Uterus (tissue), 4 donors: ENCODE results near the gene ARID1B. TPM values are rescaled to one million over a fixed set of nuclear protein-coding genes. Genes with fewer than 3 reads are reported as not detected.

ENCODE experiments used
- DNase-seq, 2 donors: peaks; one replicate each; pipeline ENCODE4 v3.0.0-alpha.2; 2019 to 2020
- H3K27ac ChIP-seq, 2 donors: fragments of 200-600 bp; sonication (generic); 1 replicate in 1 of 2; 2 replicates in 1 of 2; pipeline ENCODE4 v1.5.1; 2016 to 2018
- H3K27me3 ChIP-seq, 2 donors: fragments of 200-600 bp; sonication (generic); one replicate each; pipeline ENCODE4 v1.5.1; 2018 to 2019; ENCODE audit warnings: control low read depth in 1 of 2
- H3K36me3 ChIP-seq, 2 donors: fragments of 200-600 bp; sonication (generic); one replicate each; pipeline ENCODE4 v1.5.1; 2019; ENCODE audit warnings: control low read depth in 1 of 2
- H3K4me1 ChIP-seq, 2 donors: fragments of 200-600 bp; sonication (generic); one replicate each; pipeline ENCODE4 v1.5.1; 2018 to 2019; ENCODE audit warnings: control low read depth in 1 of 2
- H3K4me3 ChIP-seq, 2 donors: fragments of 200-600 bp; sonication (generic); 1 replicate in 1 of 2; 2 replicates in 1 of 2; pipeline ENCODE4 v1.5.1; 2018 to 2019; ENCODE audit warnings: mild to moderate bottlenecking in 1 of 2
- H3K9me3 ChIP-seq, 2 donors: fragments of 200-600 bp; sonication (generic); one replicate each; pipeline ENCODE4 v1.5.1; 2019; ENCODE audit warnings: control low read depth in 1 of 2
- POLR2A ChIP-seq, 2 donors: fragments of 450-650 bp; IDR thresholded peaks; one replicate each; pipeline ENCODE4 v1.6.1; 2016; ENCODE audit warnings: antibody characterized with exemption in 2 of 2, mild to moderate bottlenecking in 1 of 2, moderate library complexity in 1 of 2
- intact Hi-C: fragments of 100-400 bp; cut with DNase I; formaldehyde crosslinking; loops from one replicate; pipeline ENCODE4 v1.15.1; 2023; ENCODE audit warnings: low total_unique reads
- total RNA-seq, 4 donors: library from RNA; depleted of rRNA in 3 of 4; stranded (reverse); fragments of >200 nt in 3 of 4; gene quantifications; one replicate each; pipeline versions ENCODE4 v1.1.0 to v1.2.4, GENCODE V29; 2014 to 2023
- TF ChIP-seq, protein P1 (sequence below), 4 experiments: fragments of 200-600 bp in 2 of 4; fragments of 450-650 bp in 2 of 4; sonication (generic) in 2 of 4; IDR thresholded peaks; one replicate each; pipeline ENCODE4 v1.5.1; 2016 to 2019; ENCODE audit warnings: antibody characterized with exemption in 4 of 4, mild to moderate bottlenecking in 2 of 4, moderate library complexity in 1 of 4
- donor health status: DM: yes; HTN: yes; CAD: no.

ARID1B gene
- total RNA-seq, 4 donors from 2014 or later = 63.8 to 198 (median 125) TPM

DNA sequence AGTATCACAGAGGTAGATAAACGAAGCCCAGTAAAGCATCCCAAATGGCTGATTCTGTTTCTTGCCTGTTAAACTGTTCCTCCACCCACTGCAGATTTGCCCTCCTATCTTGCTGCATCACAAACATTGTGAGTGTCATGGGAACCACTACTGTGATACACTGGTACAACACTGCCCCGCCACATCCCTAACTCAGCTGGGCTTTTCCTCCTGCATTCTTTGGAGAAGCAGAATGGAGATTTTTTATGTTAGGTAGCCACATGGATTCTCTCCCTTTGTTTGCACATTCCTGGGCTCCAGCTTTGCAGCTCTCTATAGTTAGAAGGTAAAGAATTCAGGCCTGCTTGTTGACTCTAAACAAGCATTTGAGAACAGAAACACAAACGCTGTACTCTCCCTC lies 312.1 kb downstream of the ARID1B start:
- intact Hi-C loops = no loop called here
- Histone ChIP-seq H3K4me1 (peaks cover 0 to 9% of the 10 kb centered on the region in 2 donors), H3K36me3 (no peaks in the 10 kb centered on the region), H3K4me3 (no peak overlapping the region), H3K9me3 (no peaks in the 10 kb centered on the region), H3K27ac (no peak overlapping the region), H3K27me3 (no peaks in the 10 kb centered on the region)
- TF ChIP-seq, protein P1, sequence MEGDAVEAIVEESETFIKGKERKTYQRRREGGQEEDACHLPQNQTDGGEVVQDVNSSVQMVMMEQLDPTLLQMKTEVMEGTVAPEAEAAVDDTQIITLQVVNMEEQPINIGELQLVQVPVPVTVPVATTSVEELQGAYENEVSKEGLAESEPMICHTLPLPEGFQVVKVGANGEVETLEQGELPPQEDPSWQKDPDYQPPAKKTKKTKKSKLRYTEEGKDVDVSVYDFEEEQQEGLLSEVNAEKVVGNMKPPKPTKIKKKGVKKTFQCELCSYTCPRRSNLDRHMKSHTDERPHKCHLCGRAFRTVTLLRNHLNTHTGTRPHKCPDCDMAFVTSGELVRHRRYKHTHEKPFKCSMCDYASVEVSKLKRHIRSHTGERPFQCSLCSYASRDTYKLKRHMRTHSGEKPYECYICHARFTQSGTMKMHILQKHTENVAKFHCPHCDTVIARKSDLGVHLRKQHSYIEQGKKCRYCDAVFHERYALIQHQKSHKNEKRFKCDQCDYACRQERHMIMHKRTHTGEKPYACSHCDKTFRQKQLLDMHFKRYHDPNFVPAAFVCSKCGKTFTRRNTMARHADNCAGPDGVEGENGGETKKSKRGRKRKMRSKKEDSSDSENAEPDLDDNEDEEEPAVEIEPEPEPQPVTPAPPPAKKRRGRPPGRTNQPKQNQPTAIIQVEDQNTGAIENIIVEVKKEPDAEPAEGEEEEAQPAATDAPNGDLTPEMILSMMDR (IDR thresholded peaks at IDR 0.05) = no peak
- no peak for TF ChIP-seq POLR2A (IDR thresholded peaks at IDR 0.05)
- no peak for DNase-seq

DNA sequence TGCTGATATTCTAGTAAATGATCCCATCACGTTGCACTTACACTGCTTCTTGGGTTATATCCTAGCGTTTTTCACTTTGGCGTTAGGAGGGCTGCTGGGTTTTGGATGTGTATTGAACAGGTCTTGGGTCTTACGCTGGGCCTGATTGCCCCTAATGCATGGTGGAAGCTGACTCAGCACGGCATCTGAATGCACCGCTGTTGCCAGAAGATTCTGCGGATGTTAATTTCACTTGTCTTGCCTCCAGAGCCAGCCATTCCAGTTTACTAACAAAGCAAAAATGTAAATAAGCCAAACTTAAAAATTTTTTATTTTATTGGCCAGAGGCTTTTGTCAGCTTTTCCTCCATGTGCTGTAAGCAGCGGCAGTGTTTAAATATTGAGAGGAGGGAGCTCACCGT lies 312.7 kb downstream of the ARID1B start:
- no peaks in the 10 kb centered on the region for H3K27me3 ChIP-seq
- TF ChIP-seq, protein P1 (IDR thresholded peaks at IDR 0.05) = no peak
- no peak for TF ChIP-seq POLR2A (IDR thresholded peaks at IDR 0.05)
- H3K27ac ChIP-seq = no peak overlapping the region
- intact Hi-C loops = no loop called here
- no peaks in the 10 kb centered on the region for H3K9me3 ChIP-seq
- no peak for DNase-seq
- H3K36me3 ChIP-seq = no peaks in the 10 kb centered on the region
- peaks cover 0 to 9% of the 10 kb centered on the region in 2 donors for H3K4me1 ChIP-seq
- H3K4me3 ChIP-seq = no peak overlapping the region

DNA sequence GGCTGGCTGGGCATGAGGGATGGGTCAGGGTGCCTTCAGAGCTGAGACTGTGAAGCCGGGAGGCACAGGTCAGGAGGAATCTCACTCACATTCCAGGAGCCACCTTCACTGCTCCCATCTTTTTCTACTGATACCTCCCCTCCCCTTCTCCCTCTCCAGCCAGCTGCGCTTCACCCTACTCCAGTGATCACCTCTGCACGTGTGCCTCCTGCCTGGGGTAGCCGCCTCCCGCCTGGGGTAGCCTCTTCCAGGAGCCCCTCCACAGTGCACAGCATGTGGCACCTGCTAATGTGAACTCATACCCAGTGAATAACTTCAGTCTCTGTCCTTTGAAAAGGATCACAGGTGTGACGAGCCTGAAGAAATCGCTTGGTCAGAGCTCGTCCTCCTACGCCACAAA lies 313.6 kb downstream of the ARID1B start:
- intact Hi-C loops = no loop called here
- H3K9me3 ChIP-seq = no peaks in the 10 kb centered on the region
- DNase-seq = no peak
- no peaks in the 10 kb centered on the region for H3K36me3 ChIP-seq
- H3K27me3 ChIP-seq = no peaks in the 10 kb centered on the region
- H3K27ac ChIP-seq = no peak overlapping the region
- TF ChIP-seq POLR2A (IDR thresholded peaks at IDR 0.05) = no peak
- TF ChIP-seq, protein P1 (IDR thresholded peaks at IDR 0.05) = no peak
- H3K4me1 ChIP-seq = peaks cover 0 to 9% of the 10 kb centered on the region in 2 donors
- no peak overlapping the region for H3K4me3 ChIP-seq

DNA sequence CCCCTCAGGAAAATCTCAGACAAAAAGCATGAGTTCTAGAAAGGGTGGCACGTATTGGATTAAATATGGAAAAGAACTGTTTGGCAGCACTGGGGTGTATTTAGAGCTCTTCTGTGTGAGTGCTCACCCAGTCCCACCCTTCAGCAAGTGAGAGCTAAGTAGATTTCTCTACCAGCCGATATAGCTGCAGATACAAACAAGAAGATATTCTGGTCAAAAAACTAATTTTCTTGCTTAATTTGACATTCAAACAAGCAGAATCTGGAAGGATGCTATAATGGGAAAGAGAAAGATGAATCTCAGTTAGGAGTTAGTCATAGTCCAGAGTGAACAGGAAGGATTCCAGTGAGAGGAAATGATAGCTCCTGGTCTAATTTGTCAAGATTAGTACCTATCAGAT lies 314.1 kb downstream of the ARID1B start:
- Histone ChIP-seq H3K27ac (no peak overlapping the region), H3K36me3 (no peaks in the 10 kb centered on the region), H3K4me3 (no peak overlapping the region), H3K4me1 (peaks cover 0 to 9% of the 10 kb centered on the region in 2 donors), H3K9me3 (no peaks in the 10 kb centered on the region), H3K27me3 (no peaks in the 10 kb centered on the region)
- TF ChIP-seq POLR2A (IDR thresholded peaks at IDR 0.05) = no peak
- TF ChIP-seq, protein P1 (IDR thresholded peaks at IDR 0.05) = no peak
- intact Hi-C loops = no loop called here
- no peak for DNase-seq

DNA sequence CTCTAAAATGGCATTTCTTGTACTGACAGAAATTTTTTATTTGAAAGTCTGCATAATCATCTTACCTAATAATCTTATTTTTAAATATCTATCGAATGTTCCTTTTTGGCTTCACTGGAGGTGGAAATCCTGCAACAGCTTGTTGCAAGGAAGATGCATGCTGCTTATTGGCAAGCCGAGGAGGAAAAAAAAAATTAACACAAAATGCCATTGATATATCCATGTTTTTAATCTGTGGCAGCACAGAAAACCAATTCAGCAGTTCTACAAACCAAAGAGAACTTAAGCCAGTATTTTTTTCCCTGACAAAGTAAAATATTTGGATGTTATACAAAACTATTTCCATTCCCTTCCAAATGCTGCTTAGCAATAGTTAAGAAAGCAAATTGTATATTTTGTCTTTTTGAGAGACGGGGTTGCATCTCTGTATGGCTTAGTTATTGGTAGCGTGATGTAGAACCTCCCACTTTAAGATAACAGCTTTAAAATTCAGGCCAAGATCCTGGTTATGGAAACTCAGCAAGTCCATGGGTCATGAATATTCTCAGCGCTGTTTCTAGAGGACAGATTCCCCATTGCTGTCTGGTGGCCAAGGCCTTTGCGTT lies 314.8 kb downstream of the ARID1B start:
- Histone ChIP-seq H3K36me3 (no peaks in the 10 kb centered on the region), H3K4me3 (no peak overlapping the region), H3K27ac (no peak overlapping the region), H3K4me1 (peaks cover 0 to 9% of the 10 kb centered on the region in 2 donors), H3K9me3 (no peaks in the 10 kb centered on the region), H3K27me3 (no peaks in the 10 kb centered on the region)
- no peak for TF ChIP-seq POLR2A (IDR thresholded peaks at IDR 0.05)
- TF ChIP-seq, protein P1 (IDR thresholded peaks at IDR 0.05) = no peak
- intact Hi-C loops = no loop called here
- DNase-seq = no peak
